HCT116 (cell line): ENCODE data around the gene NSUN3.

Experiments used
- CTCF ChIP-seq, 3 experiments: fragments of 200-600 bp in 1 of 3; sonication (generic) in 1 of 3; IDR thresholded peaks in 2 of 3; conservative IDR thresholded peaks in 1 of 3; 2 replicates each; pipeline ENCODE4 v1.5.1; 2012 to 2017; ENCODE audit warnings: low read depth in 2 of 3, low read length in 2 of 3, antibody characterized with exemption in 1 of 3, borderline replicate concordance in 1 of 3, control low read depth in 1 of 3, mild to moderate bottlenecking in 1 of 3, mixed read lengths in 1 of 3, mixed run types in 1 of 3, moderate library complexity in 1 of 3; ENCODE audit not compliant: insufficient read depth in 1 of 3
- EZH2 ChIP-seq: fragments of 200-600 bp; sonication (generic); IDR thresholded peaks from 2 replicates; pipeline ENCODE4 v1.6.1; 2017; ENCODE audit warnings: antibody characterized with exemption, mixed run types
- JUND ChIP-seq: IDR thresholded peaks from 2 replicates; pipeline ENCODE4 v1.6.1; 2012
- POLR2A ChIP-seq: IDR thresholded peaks from 2 replicates; pipeline ENCODE4 v1.7.0; 2011; ENCODE audit warnings: borderline replicate concordance; ENCODE audit not compliant: insufficient read depth, insufficient read length; ENCODE audit errors: extremely low read depth
- RAD21 ChIP-seq: IDR thresholded peaks from 2 replicates; pipeline ENCODE4 v1.6.1; 2012; ENCODE audit warnings: low read depth, mild to moderate bottlenecking
- ZNF274 ChIP-seq: fragments of 200-500 bp; sonication (Bioruptor generic); IDR thresholded peaks from 2 replicates; pipeline ENCODE4 v1.6.1; 2014; ENCODE audit warnings: mild to moderate bottlenecking, low read depth, low read length, inconsistent platforms

- no peak for TF ChIP-seq CTCF (IDR thresholded peaks at IDR 0.05 in 2 of 3, conservative IDR thresholded peaks at IDR 0.05 in 1 of 3; ENCODE audit: borderline replicate concordance in 1 of 3, insufficient read depth in 1 of 3, low read depth in 2 of 3, low read length in 2 of 3)
- TF ChIP-seq EZH2 = no peak
- no peak for TF ChIP-seq POLR2A
- TF ChIP-seq RAD21 = no peak
- TF ChIP-seq ZNF274 = no peak
- no peak for TF ChIP-seq JUND
Observed at GRCh38 chr3:94159062-94159828, 96.4 kb downstream of the NSUN3 start.
